Progenitor cell of endocrine pancreas (in vitro differentiated cells): Measurements from ENCODE around the gene MACROD2. TPM values are rescaled to one million over a fixed set of nuclear protein-coding genes. Genes with fewer than 3 reads are reported as not detected.
"Not testable (repeated sequence)": the region's sequence is repeated elsewhere in the genome, so short reads cannot be mapped to it uniquely, and the experiment has no call there.

ENCODE experiments used
- DNase-seq: peaks from one replicate; pipeline ENCODE4 v3.0.0; 2021; ENCODE audit warnings: low spot score; ENCODE audit not compliant: unreplicated experiment
- H3K27ac Mint-ChIP-seq: 2 replicates; pipeline ENCODE4 v1.8.0; 2021; ENCODE audit warnings: mild to moderate bottlenecking, moderate library complexity, mixed read lengths
- H3K27me3 Mint-ChIP-seq: 2 replicates; pipeline ENCODE4 v1.8.0; 2021; ENCODE audit warnings: mixed read lengths
- H3K36me3 Mint-ChIP-seq: 2 replicates; pipeline ENCODE4 v1.8.0; 2022; ENCODE audit warnings: mixed read lengths; ENCODE audit not compliant: insufficient read depth
- H3K4me1 Mint-ChIP-seq: 2 replicates; pipeline ENCODE4 v1.8.0; 2021; ENCODE audit warnings: low read depth, mixed read lengths
- H3K4me3 Mint-ChIP-seq: 2 replicates; pipeline ENCODE4 v1.8.0; 2021; ENCODE audit warnings: low read depth, mild to moderate bottlenecking, moderate library complexity, mixed read lengths
- H3K9me3 Mint-ChIP-seq: 2 replicates; pipeline ENCODE4 v1.8.0; 2021; ENCODE audit warnings: low read depth, mixed read lengths
- CTCF ChIP-seq: fragments of 200-600 bp; sonication (generic); IDR thresholded peaks from one replicate; pipeline ENCODE4 v1.5.0; 2021; ENCODE audit warnings: antibody characterized with exemption, mild to moderate bottlenecking; ENCODE audit not compliant: unreplicated experiment
- total RNA-seq: library from RNA; stranded (reverse); gene quantifications from 2 replicates; pipeline ENCODE4 v1.2.1, GENCODE V29; 2021

The MACROD2 gene
- total RNA-seq, 1 donor from 2014 or later, result 7.6 TPM

- Mint-ChIP-seq H3K9me3 (peaks cover 3% of the 10 kb centered on the region), H3K4me3 (no peak overlapping the region), H3K4me1 (peaks cover 23% of the 10 kb centered on the region), H3K27me3 (no peaks in the 10 kb centered on the region), H3K27ac (no peak overlapping the region), H3K36me3 (peaks cover 3% of the 10 kb centered on the region)
- TF ChIP-seq CTCF, result no peak
- no peak for DNase-seq
Measured at GRCh38 chr20:15005300-15005986, 1010.1 kb downstream of the MACROD2 start.

GRCh38 chr20:15011631-15012030 lies 1016.3 kb downstream of the MACROD2 start:
- no peak overlapping the region for H3K4me3 Mint-ChIP-seq
- H3K36me3 Mint-ChIP-seq, result no peaks in the 10 kb centered on the region
- peak overlapping the region; percentile 14 for H3K27ac Mint-ChIP-seq
- no peak for DNase-seq
- H3K27me3 Mint-ChIP-seq, result no peaks in the 10 kb centered on the region
- peaks cover 6% of the 10 kb centered on the region for H3K4me1 Mint-ChIP-seq
- no peaks in the 10 kb centered on the region for H3K9me3 Mint-ChIP-seq
- no peak for TF ChIP-seq CTCF

GRCh38 chr20:15012566-15012965 lies 1017.2 kb downstream of the MACROD2 start:
- Mint-ChIP-seq H3K27ac (no peak overlapping the region), H3K4me1 (peaks cover 6% of the 10 kb centered on the region), H3K36me3 (no peaks in the 10 kb centered on the region), H3K4me3 (no peak overlapping the region), H3K27me3 (no peaks in the 10 kb centered on the region), H3K9me3 (no peaks in the 10 kb centered on the region)
- DNase-seq, result no peak
- TF ChIP-seq CTCF, result no peak

- not testable (repeated sequence) for H3K9me3 Mint-ChIP-seq, H3K27me3 Mint-ChIP-seq, H3K27ac Mint-ChIP-seq, DNase-seq, H3K4me1 Mint-ChIP-seq, H3K36me3 Mint-ChIP-seq, H3K4me3 Mint-ChIP-seq
Measured at GRCh38 chr20:15016875-15017274, 1021.6 kb downstream of the MACROD2 start.

- H3K4me1 Mint-ChIP-seq, result no peaks in the 10 kb centered on the region
- H3K4me3 Mint-ChIP-seq, result no peak overlapping the region
- H3K27me3 Mint-ChIP-seq, result no peaks in the 10 kb centered on the region
- H3K27ac Mint-ChIP-seq, result no peak overlapping the region
- H3K36me3 Mint-ChIP-seq, result no peaks in the 10 kb centered on the region
- peaks cover 13% of the 10 kb centered on the region for H3K9me3 Mint-ChIP-seq
- no peak for TF ChIP-seq CTCF
- DNase-seq, result no peak
Measured at GRCh38 chr20:15018966-15019365, 1023.6 kb downstream of the MACROD2 start.

GRCh38 chr20:15020845-15021244 lies 1025.5 kb downstream of the MACROD2 start:
- Mint-ChIP-seq H3K9me3 (peaks cover 13% of the 10 kb centered on the region), H3K36me3 (no peaks in the 10 kb centered on the region), H3K27me3 (no peaks in the 10 kb centered on the region), H3K4me3 (no peak overlapping the region), H3K27ac (no peak overlapping the region), H3K4me1 (no peaks in the 10 kb centered on the region)
- TF ChIP-seq CTCF, result no peak
- DNase-seq, result no peak
